SHP77 (cell line): Measurements from ENCODE around the gene TINAGL1.

Source experiments
- DNase-seq, 2 experiments: peaks; one replicate each; lab custom pipeline; 2025; lab: John Stamatoyannopoulos, UW

TINAGL1 gene

DNA sequence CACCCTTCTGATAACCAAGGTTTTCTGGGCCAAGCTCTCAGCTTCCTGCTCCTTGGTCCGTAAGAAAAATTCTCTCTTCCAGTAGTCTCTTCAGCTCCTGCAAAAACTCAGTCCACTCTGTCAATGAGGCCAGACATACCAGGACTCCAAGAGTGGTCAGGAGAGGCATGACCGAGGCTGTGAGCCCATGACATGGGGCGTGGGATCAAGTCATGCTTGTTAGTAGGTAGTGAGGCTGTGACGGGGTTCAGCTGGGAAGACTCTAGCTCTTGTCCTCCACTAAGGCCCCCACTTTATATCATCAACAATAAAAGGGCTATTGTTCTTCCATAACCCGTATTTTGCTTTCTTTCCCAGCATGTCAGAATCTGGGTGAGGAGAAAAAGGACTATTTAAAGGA, 31.0 kb downstream of the TINAGL1 start:
- DNase-seq, result no peak

DNA sequence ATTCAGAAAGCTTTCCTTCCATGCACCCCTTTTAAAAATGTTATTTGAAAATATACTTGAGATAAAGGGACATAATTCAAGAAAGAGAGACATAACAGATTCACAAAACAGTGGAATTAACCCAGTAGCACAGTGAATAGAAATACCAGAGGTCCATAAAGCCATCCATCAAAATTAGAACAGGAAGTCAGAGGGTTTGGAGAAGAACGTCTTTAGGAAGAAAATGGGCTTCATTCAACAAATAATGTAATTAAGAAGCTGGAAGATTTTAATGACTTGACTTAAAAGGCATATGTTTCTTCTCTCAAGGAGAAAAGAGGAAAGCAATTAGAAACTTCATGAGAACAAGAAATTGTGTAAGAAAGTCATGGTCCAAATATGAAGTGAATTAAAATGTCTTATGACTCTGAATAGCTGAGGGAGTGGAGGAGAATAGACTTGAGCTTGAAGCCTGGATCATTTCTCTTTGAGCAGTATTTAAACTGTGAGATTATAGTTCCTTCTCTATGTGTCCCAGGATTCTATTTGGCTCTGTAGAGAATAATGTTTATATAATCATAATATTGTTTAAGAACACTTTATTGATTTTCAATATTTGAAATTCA, 33.3 kb downstream of the TINAGL1 start:
- no peak for DNase-seq

DNA sequence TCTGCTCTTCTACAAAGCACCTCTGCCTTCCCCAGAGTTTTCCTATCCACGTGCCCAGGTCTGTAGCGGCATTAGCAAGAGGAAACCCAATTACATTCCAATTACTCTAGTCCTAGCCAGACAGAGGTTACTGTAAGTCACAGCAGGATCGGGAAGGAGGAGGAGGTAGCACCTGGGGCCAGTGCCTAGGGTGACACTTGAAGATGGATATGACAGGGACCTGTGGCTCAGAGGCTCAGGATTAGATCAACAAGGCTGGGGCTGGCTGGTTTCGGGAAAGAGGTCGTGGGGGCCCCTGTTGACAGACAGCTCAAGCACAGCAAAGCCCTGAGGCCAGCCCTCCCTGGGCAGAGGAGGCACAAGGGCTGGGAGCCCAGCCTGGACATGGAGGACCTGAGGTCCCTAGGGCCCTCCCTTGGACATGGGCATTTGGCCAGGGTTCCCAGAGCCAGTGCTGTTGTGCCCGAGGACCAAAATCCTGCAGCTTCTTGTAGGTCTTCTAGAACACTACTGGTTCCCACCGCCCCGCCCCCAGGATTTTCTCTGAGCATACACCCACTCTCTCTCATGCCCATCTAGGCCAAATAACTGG, 38.2 kb downstream of the TINAGL1 start:
- no peak for DNase-seq

DNA sequence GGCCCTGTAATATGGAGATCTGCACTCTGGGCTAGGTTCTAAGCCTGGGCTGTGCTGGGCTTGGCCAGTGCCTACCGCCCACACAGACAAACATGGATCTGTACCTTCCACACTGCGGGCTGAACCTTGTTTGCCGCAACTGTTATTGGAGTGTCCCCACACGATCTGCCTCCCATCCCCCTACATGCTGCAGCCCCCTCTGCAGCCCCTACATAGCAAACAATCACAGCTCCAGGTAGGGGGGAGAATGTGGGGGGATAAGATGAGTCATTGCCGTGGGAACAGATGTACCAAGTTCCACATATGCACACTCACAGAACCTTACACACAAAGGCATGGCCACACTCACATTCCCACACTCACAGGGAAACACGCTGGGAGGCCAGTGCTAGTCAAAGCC, 39.1 kb downstream of the TINAGL1 start:
- DNase-seq, result no peak

DNA sequence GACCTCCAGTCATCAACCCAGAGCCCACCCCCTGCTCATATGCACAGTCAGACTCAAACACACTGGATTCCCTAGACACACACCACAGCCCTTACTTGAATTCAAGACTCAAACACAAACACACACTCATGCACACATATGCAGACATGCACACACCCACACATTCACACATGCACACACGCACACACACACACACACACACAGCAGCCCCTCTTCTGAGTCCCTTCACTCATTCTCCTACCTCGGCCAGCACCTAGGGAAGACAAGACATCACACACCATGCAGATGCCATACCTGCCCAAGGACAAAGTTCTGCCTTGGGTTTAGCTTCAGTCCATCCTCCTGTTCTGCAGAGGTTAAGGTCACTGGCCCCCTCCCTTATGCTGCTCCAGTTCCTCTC, 39.6 kb downstream of the TINAGL1 start:
- no peak for DNase-seq

DNA sequence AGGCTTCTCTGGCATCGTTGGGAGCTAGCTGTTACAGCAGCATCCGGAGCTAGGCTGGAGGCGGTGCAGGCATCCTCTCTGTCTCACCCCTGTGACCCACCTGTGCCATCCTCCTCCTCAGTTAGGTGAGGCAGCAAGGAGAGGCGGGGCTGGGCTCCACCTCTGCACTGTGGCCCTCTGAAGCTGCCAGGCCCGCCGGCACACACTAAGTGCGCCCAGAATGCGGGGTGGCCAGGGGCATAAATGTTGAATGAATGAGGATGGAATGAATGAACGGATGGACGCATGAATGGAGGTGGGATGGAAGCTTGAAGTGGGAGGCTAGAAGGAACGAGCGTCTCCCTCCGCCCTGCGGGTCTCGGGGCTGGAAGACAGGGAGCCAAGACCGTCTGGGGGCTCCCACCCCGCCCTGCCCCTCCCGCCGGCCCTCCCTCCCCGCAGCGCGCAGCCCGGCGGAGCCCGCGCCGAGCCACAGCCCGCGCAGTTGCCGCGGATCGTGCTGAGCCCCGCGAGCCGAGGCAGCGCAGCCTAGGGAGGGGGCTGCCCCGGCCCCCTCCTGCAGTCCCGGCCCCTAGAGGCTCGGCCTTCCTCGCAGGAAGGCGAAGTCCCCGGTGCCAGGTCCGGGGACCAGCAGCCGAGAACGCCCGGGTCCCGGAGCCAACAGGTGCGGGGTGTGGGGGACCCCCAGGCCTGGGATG, 41.1 kb downstream of the TINAGL1 start, which contains the start of gene HCRTR1:
TSS of gene HCRTR1 (plus strand) at position 472 of the 698 bp plus-strand sequence. CDS start 1,504 bp downstream, outside the sequence.
- DNase-seq, result no peak

DNA sequence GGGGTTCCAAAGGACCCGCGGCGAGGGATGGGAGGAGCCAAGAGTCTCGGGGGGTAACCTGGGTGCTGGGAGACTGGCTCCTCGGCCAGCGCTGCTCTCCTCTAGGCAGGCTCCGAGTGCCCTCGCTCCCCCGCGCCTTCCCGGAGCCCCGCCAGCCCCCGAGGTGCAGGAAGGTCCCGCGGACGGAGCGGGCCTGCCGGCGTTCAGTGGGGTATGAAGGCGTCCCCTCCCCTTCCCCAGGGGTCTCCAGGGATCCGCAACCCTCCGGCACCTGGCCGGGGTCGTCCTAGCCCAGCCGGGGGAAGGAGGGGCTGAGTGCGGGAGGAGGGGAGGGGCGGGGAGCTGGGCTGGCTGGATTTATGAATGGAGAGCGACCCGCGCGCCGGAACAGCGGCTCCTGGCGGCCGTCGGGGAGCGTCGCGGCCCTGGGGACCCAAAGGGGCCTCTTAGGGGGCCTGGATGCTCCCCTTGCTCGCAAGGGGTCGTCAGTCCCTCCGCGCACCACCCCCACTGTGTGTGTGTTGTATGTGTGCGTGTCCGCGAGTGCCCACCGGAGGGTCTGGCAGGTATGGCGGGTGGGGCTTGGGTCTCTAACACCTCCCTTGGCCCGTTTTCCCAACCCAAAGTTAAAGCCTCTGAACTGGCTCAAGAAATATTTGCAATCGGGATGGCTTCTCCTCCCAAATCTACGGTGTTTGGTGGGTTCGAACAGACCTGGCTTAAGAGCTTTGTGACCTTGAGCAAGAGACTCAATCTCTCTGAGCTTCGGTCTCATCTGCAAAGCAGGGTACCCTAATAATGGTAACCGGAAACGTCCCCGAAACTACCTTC, 41.8 kb downstream of the TINAGL1 start:
- peak; percentile 42 to 54 for DNase-seq

DNA sequence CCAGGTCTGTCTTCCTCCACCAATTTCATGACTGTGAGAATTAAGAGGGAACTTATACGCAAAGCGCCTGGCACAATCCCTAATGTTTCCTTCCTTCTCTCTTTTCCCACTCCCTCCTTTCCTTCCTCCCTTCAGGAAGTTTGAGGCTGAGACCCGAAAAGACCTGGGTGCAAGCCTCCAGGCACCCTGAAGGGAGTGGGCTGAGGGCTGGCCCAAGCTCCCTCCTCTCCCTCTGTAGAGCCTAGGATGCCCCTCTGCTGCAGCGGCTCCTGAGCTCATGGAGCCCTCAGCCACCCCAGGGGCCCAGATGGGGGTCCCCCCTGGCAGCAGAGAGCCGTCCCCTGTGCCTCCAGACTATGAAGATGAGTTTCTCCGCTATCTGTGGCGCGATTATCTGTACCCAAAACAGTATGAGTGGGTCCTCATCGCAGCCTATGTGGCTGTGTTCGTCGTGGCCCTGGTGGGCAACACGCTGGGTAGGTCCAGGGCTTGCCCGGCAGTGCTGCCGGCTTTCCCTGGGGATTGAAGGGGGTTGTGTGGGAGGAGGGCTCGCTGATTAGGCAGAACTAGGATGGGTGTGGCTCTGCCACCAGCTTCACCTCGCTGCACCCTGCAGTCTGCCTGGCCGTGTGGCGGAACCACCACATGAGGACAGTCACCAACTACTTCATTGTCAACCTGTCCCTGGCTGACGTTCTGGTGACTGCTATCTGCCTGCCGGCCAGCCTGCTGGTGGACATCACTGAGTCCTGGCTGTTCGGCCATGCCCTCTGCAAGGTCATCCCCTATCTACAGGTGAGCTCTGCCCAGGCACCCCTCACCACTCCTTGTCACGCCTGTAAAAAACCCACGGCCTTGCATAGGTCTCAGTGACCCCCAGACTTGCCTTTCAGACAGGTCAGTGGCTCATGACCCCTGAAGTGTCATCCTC, 42.9 kb downstream of the TINAGL1 start:
- DNase-seq, result no peak

DNA sequence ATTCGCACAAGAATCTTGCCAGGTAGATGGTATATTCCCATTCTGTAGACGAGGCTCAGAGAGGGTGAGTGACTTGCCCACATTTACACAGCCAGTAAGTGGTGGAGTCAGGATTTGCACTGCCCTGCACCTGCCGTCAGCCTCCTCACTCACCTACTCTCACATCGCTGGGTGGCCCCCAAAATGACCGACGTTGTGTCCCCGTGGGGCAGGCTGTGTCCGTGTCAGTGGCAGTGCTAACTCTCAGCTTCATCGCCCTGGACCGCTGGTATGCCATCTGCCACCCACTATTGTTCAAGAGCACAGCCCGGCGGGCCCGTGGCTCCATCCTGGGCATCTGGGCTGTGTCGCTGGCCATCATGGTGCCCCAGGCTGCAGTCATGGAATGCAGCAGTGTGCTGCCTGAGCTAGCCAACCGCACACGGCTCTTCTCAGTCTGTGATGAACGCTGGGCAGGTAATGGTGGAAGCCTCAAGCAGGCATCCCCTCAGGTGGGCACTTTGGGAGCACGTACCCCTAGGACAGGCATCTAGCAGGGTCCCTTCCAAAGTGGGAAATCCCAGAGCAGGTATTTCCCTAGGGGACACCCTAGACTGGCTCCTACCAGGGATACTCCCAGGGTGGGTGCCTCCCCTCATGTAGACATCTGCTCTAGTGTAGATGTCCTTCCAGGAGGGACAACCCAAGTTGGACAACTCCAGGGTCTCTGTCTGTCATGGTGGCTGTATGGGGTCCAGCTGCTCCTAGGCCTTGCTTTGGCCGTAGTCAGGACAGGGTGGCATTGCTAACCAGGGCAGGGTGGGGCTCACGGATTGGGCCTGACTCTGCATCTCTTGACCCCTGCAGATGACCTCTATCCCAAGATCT, 44.5 kb downstream of the TINAGL1 start:
- no peak for DNase-seq

DNA sequence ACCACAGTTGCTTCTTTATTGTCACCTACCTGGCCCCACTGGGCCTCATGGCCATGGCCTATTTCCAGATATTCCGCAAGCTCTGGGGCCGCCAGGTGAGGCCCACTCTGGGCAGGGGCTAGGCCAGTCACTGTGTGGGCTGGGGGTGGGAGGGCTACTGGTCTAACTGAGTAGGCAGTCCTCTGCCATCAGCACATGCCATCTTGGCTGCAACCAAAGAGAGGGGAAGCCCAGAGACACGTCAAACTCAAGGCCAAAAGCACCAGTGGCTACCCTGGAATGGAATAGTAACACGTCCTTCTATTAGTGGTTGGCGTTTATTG, 45.1 kb downstream of the TINAGL1 start:
- DNase-seq, result no peak

DNA sequence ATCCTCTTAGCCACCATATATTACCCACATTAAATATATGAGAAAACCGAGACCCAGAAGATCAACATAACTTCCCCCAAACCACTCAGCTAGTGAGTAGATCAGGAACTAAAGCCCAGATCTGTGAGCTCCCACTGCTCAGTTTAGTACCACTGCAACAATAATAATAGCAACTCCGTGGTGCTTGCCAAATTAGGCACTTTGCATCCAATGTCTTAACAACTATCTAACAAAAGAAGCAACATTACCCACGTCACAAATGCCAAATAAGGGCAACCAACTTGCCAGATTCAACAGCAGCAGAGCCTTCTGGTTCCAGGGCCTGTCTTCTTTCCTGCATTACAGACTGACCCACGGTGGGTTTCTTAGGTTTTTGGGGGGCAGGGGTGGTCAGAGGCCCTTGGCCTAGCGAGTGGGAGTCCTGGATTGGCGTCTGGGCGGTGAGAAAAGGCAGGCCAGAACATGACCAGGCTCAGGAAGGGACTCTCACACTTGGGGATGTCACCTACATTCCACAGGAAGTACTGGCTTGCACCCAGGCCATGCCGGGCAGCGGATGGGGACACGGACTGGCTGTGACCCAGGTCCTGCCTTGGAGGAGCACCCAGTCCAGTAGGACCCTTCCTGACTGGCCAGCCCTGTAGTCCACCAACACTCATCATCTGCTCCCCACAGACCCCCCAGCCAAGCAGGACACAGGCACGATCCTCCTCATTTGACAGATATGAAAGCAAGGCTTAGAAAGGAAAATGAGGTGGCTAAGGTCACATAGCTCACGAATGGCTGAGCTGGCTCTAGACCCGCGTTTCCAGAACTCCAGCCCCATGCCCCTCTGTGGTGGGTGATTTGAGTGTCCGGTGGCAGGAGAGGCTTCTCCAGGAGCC, 45.8 kb downstream of the TINAGL1 start:
- DNase-seq, result no peak

DNA sequence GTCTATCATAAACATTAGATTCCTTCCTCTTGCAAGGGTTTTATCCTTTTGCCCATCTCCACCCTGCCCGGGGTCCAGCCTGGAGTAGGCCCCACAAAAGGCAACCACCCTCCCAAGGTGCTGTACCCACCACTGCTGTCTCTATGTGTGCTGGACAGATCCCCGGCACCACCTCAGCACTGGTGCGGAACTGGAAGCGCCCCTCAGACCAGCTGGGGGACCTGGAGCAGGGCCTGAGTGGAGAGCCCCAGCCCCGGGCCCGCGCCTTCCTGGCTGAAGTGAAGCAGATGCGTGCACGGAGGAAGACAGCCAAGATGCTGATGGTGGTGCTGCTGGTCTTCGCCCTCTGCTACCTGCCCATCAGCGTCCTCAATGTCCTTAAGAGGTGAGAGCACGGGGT, 47.0 kb downstream of the TINAGL1 start:
- no peak for DNase-seq

DNA sequence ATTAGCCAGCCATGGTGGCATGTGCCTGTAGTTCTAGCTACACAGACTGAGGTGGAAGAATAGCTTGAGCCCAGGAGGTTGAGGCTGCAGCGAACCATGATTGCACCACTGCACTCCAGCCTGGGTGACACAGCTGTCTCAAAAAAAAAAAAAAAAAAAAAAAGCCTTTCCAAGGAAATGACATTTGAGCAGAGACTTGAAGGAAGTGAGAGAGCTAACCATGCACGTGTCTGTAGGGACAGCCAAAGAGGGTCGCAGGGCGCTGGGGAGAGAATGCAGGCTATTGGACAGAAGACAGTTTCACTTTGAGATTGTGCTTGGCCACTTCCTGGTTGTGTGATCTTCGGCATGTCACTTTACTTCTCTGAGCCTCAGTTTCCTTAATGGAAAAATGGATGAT, 48.0 kb downstream of the TINAGL1 start:
- no peak for DNase-seq

DNA sequence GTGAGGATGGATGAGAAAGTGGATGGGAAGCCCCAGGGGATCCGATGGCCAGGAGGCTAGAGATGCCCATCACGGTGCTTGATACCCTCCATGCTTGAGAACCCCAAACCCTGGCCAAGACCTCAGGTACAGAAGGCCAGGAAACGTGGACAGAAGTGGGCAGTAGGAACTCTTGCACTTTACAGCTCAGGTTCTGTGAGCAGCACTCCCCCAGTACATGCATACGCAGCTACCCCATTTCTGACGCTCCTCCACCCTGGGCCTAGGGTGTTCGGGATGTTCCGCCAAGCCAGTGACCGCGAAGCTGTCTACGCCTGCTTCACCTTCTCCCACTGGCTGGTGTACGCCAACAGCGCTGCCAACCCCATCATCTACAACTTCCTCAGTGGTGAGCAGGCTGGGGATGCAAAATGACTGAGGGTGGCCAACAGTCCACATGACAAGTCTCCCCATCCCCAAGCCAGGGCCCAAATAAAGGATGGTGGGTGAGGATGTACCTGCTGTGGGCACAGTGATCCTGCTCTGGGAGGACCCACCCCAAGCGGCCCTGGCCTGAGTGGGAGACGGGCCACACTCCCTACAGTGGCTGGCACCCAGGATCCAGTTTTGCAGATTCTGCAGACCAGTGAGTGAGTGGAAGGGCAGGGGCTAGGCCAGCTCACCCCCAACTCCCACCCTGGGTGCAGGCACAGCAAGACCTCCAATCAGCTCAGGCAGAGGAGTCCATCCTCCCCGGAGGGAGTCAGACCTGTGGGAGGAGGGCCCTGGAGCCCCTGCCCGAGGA, 48.6 kb downstream of the TINAGL1 start:
- DNase-seq, result no peak

DNA sequence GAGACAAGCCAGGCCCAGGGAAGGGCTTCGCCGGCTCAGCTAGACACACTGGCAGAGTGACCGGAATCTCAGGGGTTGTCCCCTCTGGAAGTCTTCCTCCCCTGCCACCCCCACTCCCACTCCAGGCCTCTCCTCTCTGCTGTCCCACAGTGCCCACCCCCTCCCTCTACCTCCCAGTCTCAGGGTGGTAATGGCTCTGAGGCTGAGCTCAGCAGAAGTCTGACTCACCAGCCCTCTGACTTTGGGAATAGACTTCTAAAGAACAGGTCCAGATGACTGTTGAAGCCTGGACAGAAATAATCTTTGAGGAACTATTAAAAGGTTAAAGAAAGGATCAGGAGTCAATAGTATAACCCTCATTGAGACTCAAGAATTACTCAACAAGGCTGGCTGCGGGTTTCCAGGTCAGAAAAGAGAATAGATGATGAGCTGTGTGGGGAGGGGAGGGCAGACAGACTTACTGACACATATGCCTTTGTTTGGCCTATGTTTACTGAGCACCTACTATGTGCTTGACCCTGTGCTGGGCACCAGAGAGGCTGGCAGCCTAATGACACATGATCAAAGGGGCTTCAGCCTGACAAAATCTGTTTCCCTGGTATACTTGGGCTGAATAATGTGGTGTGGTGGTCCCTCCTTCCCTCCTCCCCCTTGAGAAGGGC, 49.4 kb downstream of the TINAGL1 start:
- no peak for DNase-seq

DNA sequence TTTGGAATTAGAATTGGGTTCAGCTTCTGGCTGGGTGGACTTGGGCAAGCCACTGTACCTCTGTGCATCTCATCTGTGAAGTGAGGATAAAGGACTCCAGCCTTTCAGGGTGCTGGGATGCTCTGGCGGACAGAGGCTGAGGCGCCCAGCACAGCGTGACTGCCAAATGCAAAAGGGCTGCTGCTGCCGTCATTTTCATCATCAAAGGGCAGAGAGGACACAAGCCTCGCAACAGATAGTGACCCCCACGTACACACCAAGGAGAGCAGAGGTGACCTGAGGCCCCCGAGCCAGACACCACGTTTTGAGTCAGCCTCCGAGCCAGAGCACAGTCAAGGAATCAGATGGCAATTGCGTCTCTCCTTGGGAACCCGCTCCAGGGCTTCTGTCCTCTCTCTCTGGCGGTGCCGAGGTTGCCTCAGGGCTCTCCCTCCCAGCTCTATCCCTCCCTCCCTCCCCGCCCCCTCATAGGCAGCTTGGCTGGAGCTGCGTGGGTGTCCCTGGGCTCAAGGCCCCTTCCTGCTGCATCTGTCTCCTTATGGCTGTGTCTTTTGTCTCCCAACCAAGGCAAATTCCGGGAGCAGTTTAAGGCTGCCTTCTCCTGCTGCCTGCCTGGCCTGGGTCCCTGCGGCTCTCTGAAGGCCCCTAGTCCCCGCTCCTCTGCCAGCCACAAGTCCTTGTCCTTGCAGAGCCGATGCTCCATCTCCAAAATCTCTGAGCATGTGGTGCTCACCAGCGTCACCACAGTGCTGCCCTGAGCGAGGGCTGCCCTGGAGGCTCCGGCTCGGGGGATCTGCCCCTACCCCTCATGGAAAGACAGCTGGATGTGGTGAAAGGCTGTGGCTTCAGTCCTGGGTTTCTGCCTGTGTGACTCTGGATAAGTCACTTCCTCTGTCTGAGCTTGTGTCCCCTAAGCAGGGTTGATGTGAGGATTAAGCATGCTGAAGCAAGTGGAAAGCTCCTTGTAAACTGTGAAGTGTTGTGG, 50.2 kb downstream of the TINAGL1 start:
- DNase-seq, result no peak

DNA sequence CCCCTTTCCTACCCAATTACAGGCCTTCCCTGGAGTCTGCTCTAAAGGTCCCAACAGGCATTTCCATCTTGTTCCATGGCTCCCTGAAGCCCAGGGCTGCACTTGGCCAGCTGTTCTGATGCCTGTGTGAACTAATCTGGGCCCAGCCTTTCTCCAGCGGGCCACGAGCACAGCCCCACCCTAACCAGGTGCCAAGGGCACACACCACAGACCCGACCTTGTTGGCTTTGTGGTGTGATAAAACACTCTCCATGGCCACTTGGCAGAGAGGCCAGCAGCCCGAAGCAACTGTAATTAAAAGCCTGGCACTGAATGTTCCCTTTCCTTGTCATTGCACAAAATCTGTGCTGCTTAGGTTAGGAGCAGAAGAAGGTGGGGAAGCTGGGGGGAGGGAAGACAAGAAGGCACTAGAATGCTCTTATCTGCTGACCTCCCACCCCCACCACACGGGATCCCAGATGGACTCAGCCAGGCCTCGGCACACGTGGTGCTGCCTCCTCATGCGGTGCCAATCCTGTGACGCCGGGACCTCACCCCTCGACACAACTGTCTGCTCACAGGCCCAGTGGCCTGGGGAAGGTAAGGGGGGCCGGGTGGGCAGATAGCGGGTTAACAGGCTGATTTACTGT, 51.1 kb downstream of the TINAGL1 start:
- no peak for DNase-seq
